ENCODE measurements around the gene GPR176.
"Not testable (repeated sequence)": the region's sequence is repeated elsewhere in the genome, so short reads cannot be mapped to it uniquely, and the experiment has no call there.

Gene GPR176

DNA sequence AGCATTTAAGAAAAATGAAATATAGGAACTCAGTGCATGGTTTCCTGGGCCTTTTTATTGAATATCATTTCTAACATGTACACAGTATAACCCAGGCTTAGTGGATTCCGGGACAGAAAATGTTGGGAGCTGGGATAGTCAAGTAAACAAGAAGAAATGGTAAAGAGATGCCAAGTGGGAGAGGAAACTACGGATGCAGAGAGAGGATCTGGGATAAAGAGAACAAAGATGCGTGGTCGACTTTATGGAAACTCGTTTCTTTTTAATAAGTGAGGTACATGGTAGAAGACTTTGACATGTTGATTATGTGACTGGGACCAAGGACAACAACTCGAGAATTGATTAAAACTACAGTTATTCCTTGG lies 1.2 kb upstream of the GPR176 start:
- Mint-ChIP-seq H3K27me3 (peaks cover 28% of the 10 kb centered on the region), H3K27ac (peak overlapping the region; percentile 85), H3K4me1 (ENCODE audit: low read depth) (peaks cover 34% of the 10 kb centered on the region)

DNA sequence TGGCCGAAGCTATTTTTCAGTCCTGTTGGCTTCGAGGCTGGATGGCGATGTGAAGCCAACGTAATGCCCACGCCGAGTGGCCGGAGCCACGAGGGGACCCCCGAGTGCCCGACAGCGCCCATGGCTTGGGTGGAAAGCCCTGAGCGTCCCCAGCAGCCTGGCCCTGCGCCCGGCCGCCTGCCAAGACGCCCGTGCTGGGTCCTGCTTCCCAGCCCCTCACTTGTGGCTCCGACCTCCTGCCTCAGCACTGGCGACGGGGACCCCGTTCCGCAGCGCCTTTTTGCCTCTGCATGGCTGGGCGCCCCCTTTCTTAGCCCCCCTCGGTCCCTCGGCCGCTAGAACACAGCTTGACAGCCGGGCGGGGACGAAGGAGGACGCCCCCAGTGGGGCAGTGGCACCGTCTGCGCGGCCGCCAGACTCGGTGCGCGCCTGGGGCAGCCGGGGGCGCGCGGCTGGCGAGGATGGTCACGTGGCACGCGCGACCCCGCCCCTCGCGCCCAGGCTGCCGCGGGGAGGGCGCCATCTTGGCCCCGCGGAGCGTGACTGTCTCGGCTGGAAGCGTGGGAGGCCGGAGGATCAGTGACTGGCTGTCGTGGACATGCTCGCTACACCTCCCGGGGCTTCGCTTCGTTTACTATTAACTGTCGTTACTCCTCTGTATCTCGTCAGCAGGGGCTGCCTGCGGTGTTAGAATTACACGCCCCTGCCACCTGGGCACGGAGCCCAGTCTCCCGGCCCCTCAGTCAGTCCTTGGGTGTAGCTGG lies 626 bp upstream of the GPR176 start:
- H3K36me3 Mint-ChIP-seq (ENCODE audit: low read depth), result peaks cover 3% of the 10 kb centered on the region
- H3K27ac Mint-ChIP-seq, result peak overlapping the region; percentile 85
- peak overlapping the region; percentile 78 for H3K4me3 Mint-ChIP-seq
- H3K4me1 Mint-ChIP-seq (ENCODE audit: low read depth), result peaks cover 30% of the 10 kb centered on the region
- peaks cover 28% of the 10 kb centered on the region for H3K27me3 Mint-ChIP-seq
- no peaks in the 10 kb centered on the region for H3K9me3 Mint-ChIP-seq
- DNase-seq, result peak; percentile 91

More for the DNA sequence above, 1.2 kb upstream of the GPR176 start:
- Mint-ChIP-seq H3K36me3 (ENCODE audit: low read depth) (peaks cover 3% of the 10 kb centered on the region), H3K9me3 (no peaks in the 10 kb centered on the region), H3K4me3 (peak overlapping the region; percentile 78)
- no peak for DNase-seq

DNA sequence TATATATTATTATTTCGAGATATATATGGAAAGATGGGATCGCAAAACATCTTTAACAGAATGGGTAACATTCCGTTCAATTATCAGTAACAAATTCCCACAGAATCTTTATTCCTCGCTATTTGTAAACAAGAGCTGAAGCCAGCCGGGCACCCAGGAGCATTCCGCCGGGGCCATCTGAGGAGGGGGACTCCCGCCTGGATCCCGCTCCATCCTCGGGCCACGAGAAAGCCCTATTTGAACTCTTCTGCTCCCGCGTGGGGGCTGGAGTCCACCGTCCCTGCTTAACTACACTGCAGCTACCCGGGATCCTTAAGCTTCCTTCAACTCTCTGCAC lies 687 bp downstream of the GPR176 start:
- Mint-ChIP-seq H3K4me1 (ENCODE audit: low read depth) (peaks cover 19% of the 10 kb centered on the region), H3K27ac (no peak overlapping the region), H3K36me3 (ENCODE audit: low read depth) (peaks cover 3% of the 10 kb centered on the region), H3K9me3 (no peaks in the 10 kb centered on the region), H3K4me3 (peak overlapping the region; percentile 55), H3K27me3 (peaks cover 28% of the 10 kb centered on the region)
- no peak for DNase-seq

DNA sequence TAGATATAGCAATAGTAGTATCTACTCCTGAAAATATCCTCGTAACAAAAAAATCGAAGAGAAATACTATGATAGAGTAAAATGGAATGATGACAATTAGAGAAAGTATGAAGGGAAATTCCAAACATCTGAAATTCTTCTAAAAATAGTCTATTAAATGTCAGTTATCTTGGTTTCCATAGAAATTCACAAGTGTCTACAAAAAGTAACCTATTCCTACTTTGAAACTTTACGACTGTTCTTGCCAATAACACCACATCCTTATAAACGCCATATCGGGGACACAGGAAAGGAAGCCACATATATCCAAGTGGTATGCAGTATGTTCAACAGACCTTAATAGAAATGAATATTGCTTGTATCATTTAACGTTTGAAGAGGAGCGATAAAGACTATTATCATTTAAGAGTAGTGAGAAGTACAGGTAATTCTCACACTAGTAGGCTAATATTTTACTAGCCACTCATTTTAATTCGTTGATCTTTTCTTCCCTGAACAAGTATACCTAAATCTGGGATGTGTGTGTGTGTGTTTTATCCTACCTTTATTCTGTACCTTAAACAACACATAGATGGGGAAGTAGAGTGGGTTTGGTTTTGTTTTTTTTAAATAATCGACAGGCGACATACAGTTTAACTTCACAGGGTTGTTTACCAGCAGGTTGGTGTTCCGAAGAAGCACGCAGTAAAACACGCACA lies 1.2 kb downstream of the GPR176 start:
- peaks cover 28% of the 10 kb centered on the region for H3K27me3 Mint-ChIP-seq
- H3K4me1 Mint-ChIP-seq (ENCODE audit: low read depth), result peaks cover 17% of the 10 kb centered on the region
- no peak overlapping the region for H3K27ac Mint-ChIP-seq
- H3K4me3 Mint-ChIP-seq, result no peak overlapping the region
- H3K36me3 Mint-ChIP-seq (ENCODE audit: low read depth), result peaks cover 3% of the 10 kb centered on the region
- H3K9me3 Mint-ChIP-seq, result no peaks in the 10 kb centered on the region
- DNase-seq, result no peak

GRCh38 chr15:39914977-39915376 lies 5.1 kb downstream of the GPR176 start:
- H3K9me3 Mint-ChIP-seq, result no peaks in the 10 kb centered on the region
- peaks cover 28% of the 10 kb centered on the region for H3K27me3 Mint-ChIP-seq
- H3K4me1 Mint-ChIP-seq (ENCODE audit: low read depth), result peaks cover 9% of the 10 kb centered on the region
- no peak overlapping the region for H3K27ac Mint-ChIP-seq
- no peaks in the 10 kb centered on the region for H3K36me3 Mint-ChIP-seq (ENCODE audit: low read depth)
- no peak overlapping the region for H3K4me3 Mint-ChIP-seq
- DNase-seq, result no peak

GRCh38 chr15:39909007-39909406 lies 11.1 kb downstream of the GPR176 start:
- DNase-seq, result no peak
- H3K4me1 Mint-ChIP-seq (ENCODE audit: low read depth), result peaks cover 2% of the 10 kb centered on the region
- H3K27ac Mint-ChIP-seq, result no peak overlapping the region
- peaks cover 2% of the 10 kb centered on the region for H3K27me3 Mint-ChIP-seq
- no peaks in the 10 kb centered on the region for H3K36me3 Mint-ChIP-seq (ENCODE audit: low read depth)
- H3K9me3 Mint-ChIP-seq, result no peaks in the 10 kb centered on the region
- no peak overlapping the region for H3K4me3 Mint-ChIP-seq

GRCh38 chr15:39908186-39908585 lies 11.9 kb downstream of the GPR176 start:
- no peaks in the 10 kb centered on the region for H3K9me3 Mint-ChIP-seq
- peaks cover 2% of the 10 kb centered on the region for H3K4me1 Mint-ChIP-seq (ENCODE audit: low read depth)
- H3K27ac Mint-ChIP-seq, result no peak overlapping the region

DNA sequence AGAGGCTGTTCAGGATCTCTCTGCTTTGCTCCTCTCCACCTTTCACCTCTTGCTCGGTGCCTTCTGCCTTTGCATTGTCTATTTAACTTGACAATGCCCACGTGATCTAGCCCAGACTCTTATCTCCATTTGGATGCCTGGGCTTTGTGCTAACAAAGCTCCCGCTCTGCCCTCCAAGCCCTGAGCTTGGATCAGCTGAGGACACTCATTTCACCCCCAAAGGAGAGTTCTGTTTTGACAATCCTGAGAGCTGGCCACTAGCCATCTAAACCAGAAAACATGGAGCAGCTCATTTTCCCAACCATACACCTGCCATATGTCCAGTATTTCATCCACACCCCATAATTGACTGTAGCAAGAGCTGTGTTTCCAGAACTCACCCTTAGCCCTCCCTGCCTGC lies 12.8 kb downstream of the GPR176 start:
- H3K9me3 Mint-ChIP-seq, result no peaks in the 10 kb centered on the region
- peaks cover 2% of the 10 kb centered on the region for H3K4me1 Mint-ChIP-seq (ENCODE audit: low read depth)
- no peak overlapping the region for H3K27ac Mint-ChIP-seq
- peaks cover 2% of the 10 kb centered on the region for H3K27me3 Mint-ChIP-seq
- H3K4me3 Mint-ChIP-seq, result no peak overlapping the region
- DNase-seq, result no peak
- H3K36me3 Mint-ChIP-seq (ENCODE audit: low read depth), result no peaks in the 10 kb centered on the region

More at GRCh38 chr15:39908186-39908585, 11.9 kb downstream of the GPR176 start:
- no peak for DNase-seq
- H3K4me3 Mint-ChIP-seq, result no peak overlapping the region
- H3K27me3 Mint-ChIP-seq, result peaks cover 2% of the 10 kb centered on the region
- H3K36me3 Mint-ChIP-seq (ENCODE audit: low read depth), result no peaks in the 10 kb centered on the region

- Mint-ChIP-seq H3K27ac (no peak overlapping the region), H3K27me3 (peaks cover 12% of the 10 kb centered on the region), H3K9me3 (no peaks in the 10 kb centered on the region), H3K4me3 (no peak overlapping the region), H3K4me1 (ENCODE audit: low read depth) (peaks cover 2% of the 10 kb centered on the region), H3K36me3 (ENCODE audit: low read depth) (no peaks in the 10 kb centered on the region)
- DNase-seq, result no peak
These were observed 16.0 kb downstream of the GPR176 start for GRCh38 chr15:39904115-39904514.

DNA sequence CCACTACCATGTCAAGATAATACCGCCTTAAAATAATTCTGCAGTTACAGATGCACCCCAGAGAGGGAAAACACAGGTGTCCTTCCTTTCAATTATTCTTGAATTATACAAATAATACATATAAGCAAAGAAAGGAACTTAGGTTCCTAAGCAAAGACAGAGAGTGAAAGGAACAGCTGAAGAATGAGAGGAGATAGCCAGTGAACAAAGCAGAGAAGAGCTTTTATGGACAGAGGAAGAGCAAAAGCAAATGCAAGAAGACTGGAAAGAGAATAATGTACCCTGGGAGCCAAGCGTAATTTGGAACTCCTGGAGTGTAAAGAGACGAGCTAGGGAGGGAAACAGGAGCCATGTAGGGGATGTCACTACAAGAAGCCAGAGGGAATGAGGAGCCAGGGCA lies 21.7 kb downstream of the GPR176 start:
- Mint-ChIP-seq H3K4me3 (no peak overlapping the region), H3K9me3 (no peaks in the 10 kb centered on the region), H3K36me3 (ENCODE audit: low read depth) (no peaks in the 10 kb centered on the region), H3K27me3 (peaks cover 17% of the 10 kb centered on the region), H3K4me1 (ENCODE audit: low read depth) (no peaks in the 10 kb centered on the region), H3K27ac (no peak overlapping the region)
- no peak for DNase-seq

DNA sequence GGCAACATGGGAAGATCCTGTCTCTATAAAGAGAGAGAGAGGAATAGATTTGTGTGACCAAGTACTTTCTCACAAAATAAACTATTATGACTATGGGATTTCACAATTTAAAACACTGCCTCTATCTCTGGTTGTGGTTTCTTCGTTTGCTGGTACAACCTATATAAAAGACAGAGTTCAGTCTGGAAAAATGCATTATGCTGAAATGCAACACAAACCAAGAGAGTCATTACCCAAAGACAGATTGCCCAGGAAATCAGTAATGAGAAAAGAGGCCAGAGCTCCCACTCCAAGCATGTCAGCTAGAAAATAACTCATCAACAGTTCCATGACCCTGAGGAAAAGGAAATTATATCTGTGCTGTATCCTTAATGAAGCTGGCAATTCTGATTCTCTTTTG lies 23.2 kb downstream of the GPR176 start:
- H3K9me3 Mint-ChIP-seq, result no peaks in the 10 kb centered on the region
- no peaks in the 10 kb centered on the region for H3K36me3 Mint-ChIP-seq (ENCODE audit: low read depth)
- no peak overlapping the region for H3K4me3 Mint-ChIP-seq
- H3K27ac Mint-ChIP-seq, result no peak overlapping the region
- DNase-seq, result no peak
- peaks cover 17% of the 10 kb centered on the region for H3K27me3 Mint-ChIP-seq
- H3K4me1 Mint-ChIP-seq (ENCODE audit: low read depth), result no peaks in the 10 kb centered on the region

- Mint-ChIP-seq H3K27me3 (peaks cover 17% of the 10 kb centered on the region), H3K9me3 (no peaks in the 10 kb centered on the region), H3K36me3 (ENCODE audit: low read depth) (no peaks in the 10 kb centered on the region), H3K4me1 (ENCODE audit: low read depth) (no peaks in the 10 kb centered on the region), H3K4me3 (no peak overlapping the region), H3K27ac (no peak overlapping the region)
- DNase-seq, result no peak
These were observed 24.0 kb downstream of the GPR176 start for GRCh38 chr15:39896101-39896500.

- H3K9me3 Mint-ChIP-seq; H3K27ac Mint-ChIP-seq; DNase-seq; H3K4me3 Mint-ChIP-seq; H3K27me3 Mint-ChIP-seq; H3K4me1 Mint-ChIP-seq (ENCODE audit: low read depth); H3K36me3 Mint-ChIP-seq (ENCODE audit: low read depth): not testable (repeated sequence)
These were observed 27.0 kb downstream of the GPR176 start for GRCh38 chr15:39893051-39893450.

- Mint-ChIP-seq H3K27ac (no peak overlapping the region), H3K4me1 (ENCODE audit: low read depth) (no peaks in the 10 kb centered on the region), H3K4me3 (no peak overlapping the region), H3K9me3 (no peaks in the 10 kb centered on the region), H3K27me3 (no peaks in the 10 kb centered on the region), H3K36me3 (ENCODE audit: low read depth) (no peaks in the 10 kb centered on the region)
- no peak for DNase-seq
These were observed 27.6 kb downstream of the GPR176 start for GRCh38 chr15:39892418-39892817.

GRCh38 chr15:39890621-39891020 lies 29.4 kb downstream of the GPR176 start:
- Mint-ChIP-seq H3K4me1 (ENCODE audit: low read depth) (no peaks in the 10 kb centered on the region), H3K4me3 (no peak overlapping the region)

More at GRCh38 chr15:39890621-39891020, 29.4 kb downstream of the GPR176 start:
- no peaks in the 10 kb centered on the region for H3K9me3 Mint-ChIP-seq
- H3K36me3 Mint-ChIP-seq (ENCODE audit: low read depth), result no peaks in the 10 kb centered on the region
- no peak for DNase-seq
- H3K27ac Mint-ChIP-seq, result no peak overlapping the region
- H3K27me3 Mint-ChIP-seq, result peaks cover 2% of the 10 kb centered on the region

Data from activated T-cell treated with anti-CD3 and anti-CD28 coated beads, Interleukin-2, amount 50 U/mL, for 24 hours (primary cell).